KMS-11 (cell line): ENCODE measurements around the gene PHKB.

Experiments
- H2AFZ ChIP-seq: fragments of 200-600 bp; sonication (generic); 2 replicates; pipeline ENCODE4 v1.6.1; 2016; ENCODE audit warnings: antibody characterized with exemption, mixed run types, low read depth
- H3K27ac ChIP-seq: fragments of 200-600 bp; sonication (generic); 2 replicates; pipeline ENCODE4 v1.6.1; 2016; ENCODE audit warnings: mild to moderate bottlenecking, mixed run types
- H3K27me3 ChIP-seq: fragments of 200-600 bp; sonication (generic); 2 replicates; pipeline ENCODE4 v1.6.1; 2017; ENCODE audit warnings: mild to moderate bottlenecking, low read depth, mixed run types, moderate library complexity; ENCODE audit not compliant: insufficient read depth
- H3K36me3 ChIP-seq: fragments of 200-600 bp; sonication (generic); 2 replicates; pipeline ENCODE4 v1.6.1; 2017; ENCODE audit warnings: mild to moderate bottlenecking, mixed run types; ENCODE audit not compliant: insufficient read depth
- H3K4me1 ChIP-seq: fragments of 200-600 bp; sonication (generic); 2 replicates; pipeline ENCODE4 v1.6.1; 2016; ENCODE audit warnings: mild to moderate bottlenecking, low read depth, mixed run types; ENCODE audit not compliant: poor library complexity, severe bottlenecking
- H3K4me2 ChIP-seq: fragments of 200-600 bp; sonication (generic); 2 replicates; pipeline ENCODE4 v1.7.0; 2016; ENCODE audit warnings: mild to moderate bottlenecking, mixed run types
- H3K4me3 ChIP-seq: fragments of 200-600 bp; sonication (generic); IDR thresholded peaks from 2 replicates; pipeline ENCODE4 v1.6.1; 2017; ENCODE audit warnings: low read depth, low read length, mixed read lengths; ENCODE audit not compliant: insufficient read depth
- H3K79me2 ChIP-seq: fragments of 200-600 bp; sonication (generic); 2 replicates; pipeline ENCODE4 v1.6.1; 2016; ENCODE audit warnings: low read depth, mixed run types; ENCODE audit not compliant: insufficient read depth
- H3K9ac ChIP-seq: fragments of 200-600 bp; sonication (generic); 2 replicates; pipeline ENCODE4 v1.6.1; 2016; ENCODE audit warnings: mild to moderate bottlenecking, mixed run types
- H4K20me1 ChIP-seq: fragments of 200-600 bp; sonication (generic); 2 replicates; pipeline ENCODE4 v1.6.1; 2016; ENCODE audit warnings: mild to moderate bottlenecking, mixed run types; ENCODE audit not compliant: insufficient read depth
- CTCF ChIP-seq: fragments of 200-600 bp; sonication (generic); conservative IDR thresholded peaks from 2 replicates; pipeline ENCODE4 v1.6.1; 2017; ENCODE audit warnings: low read depth, mild to moderate bottlenecking, antibody characterized with exemption, low read length, moderate library complexity, mixed read lengths

PHKB gene

GRCh38 chr16:47519037-47519436 is 57.9 kb downstream of the PHKB start:
- TF ChIP-seq CTCF = no peak
- Histone ChIP-seq H3K4me3 (no peak overlapping the region), H3K9ac (no peak overlapping the region), H3K79me2 (no peaks in the 10 kb centered on the region), H4K20me1 (no peaks in the 10 kb centered on the region), H3K4me2 (no peak overlapping the region), H2AFZ (no peak overlapping the region), H3K36me3 (no peaks in the 10 kb centered on the region), H3K27me3 (no peaks in the 10 kb centered on the region), H3K27ac (no peak overlapping the region), H3K4me1 (no peaks in the 10 kb centered on the region)

- Histone ChIP-seq H2AFZ (no peak overlapping the region), H3K4me3 (no peak overlapping the region), H3K27me3 (no peaks in the 10 kb centered on the region), H4K20me1 (no peaks in the 10 kb centered on the region), H3K4me2 (no peak overlapping the region), H3K27ac (no peak overlapping the region), H3K36me3 (no peaks in the 10 kb centered on the region), H3K4me1 (no peaks in the 10 kb centered on the region), H3K9ac (no peak overlapping the region), H3K79me2 (no peaks in the 10 kb centered on the region)
- no peak for TF ChIP-seq CTCF
Observed at GRCh38 chr16:47519546-47519945, 58.4 kb downstream of the PHKB start.

- Histone ChIP-seq H3K27me3 (no peaks in the 10 kb centered on the region), H3K36me3 (no peaks in the 10 kb centered on the region), H4K20me1 (no peaks in the 10 kb centered on the region), H3K4me3 (no peak overlapping the region), H3K79me2 (no peaks in the 10 kb centered on the region), H3K27ac (no peak overlapping the region), H3K4me1 (no peaks in the 10 kb centered on the region), H2AFZ (no peak overlapping the region), H3K4me2 (no peak overlapping the region), H3K9ac (no peak overlapping the region)
- no peak for TF ChIP-seq CTCF
Observed at GRCh38 chr16:47519996-47520679, 59.0 kb downstream of the PHKB start.

GRCh38 chr16:47523342-47524006 is 62.3 kb downstream of the PHKB start:
- no peak overlapping the region for H2AFZ ChIP-seq
- no peaks in the 10 kb centered on the region for H3K36me3 ChIP-seq
- no peak overlapping the region for H3K27ac ChIP-seq
- H3K4me1 ChIP-seq = no peaks in the 10 kb centered on the region
- no peaks in the 10 kb centered on the region for H3K79me2 ChIP-seq
- H3K4me2 ChIP-seq = no peak overlapping the region
- no peak overlapping the region for H3K4me3 ChIP-seq
- no peaks in the 10 kb centered on the region for H3K27me3 ChIP-seq
- H4K20me1 ChIP-seq = no peaks in the 10 kb centered on the region
- H3K9ac ChIP-seq = no peak overlapping the region
- no peak for TF ChIP-seq CTCF
